HG03103 (cell line): ENCODE data around the gene CBLL1.

Source experiments
- ATAC-seq: cut with Tn5 transposase; IDR thresholded peaks from one replicate; pipeline ENCODE4 v1.9.1; 2021; ENCODE audit warnings: low read depth; ENCODE audit not compliant: unreplicated experiment

The CBLL1 gene, protein sequence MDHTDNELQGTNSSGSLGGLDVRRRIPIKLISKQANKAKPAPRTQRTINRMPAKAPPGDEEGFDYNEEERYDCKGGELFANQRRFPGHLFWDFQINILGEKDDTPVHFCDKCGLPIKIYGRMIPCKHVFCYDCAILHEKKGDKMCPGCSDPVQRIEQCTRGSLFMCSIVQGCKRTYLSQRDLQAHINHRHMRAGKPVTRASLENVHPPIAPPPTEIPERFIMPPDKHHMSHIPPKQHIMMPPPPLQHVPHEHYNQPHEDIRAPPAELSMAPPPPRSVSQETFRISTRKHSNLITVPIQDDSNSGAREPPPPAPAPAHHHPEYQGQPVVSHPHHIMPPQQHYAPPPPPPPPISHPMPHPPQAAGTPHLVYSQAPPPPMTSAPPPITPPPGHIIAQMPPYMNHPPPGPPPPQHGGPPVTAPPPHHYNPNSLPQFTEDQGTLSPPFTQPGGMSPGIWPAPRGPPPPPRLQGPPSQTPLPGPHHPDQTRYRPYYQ

GRCh38 chr7:107743567-107744344 lies at the start of gene CBLL1:
TSS of gene CBLL1 (plus strand) at chr7:107744142. CDS start at chr7:107744164, 22 bp downstream.
- peak; percentile 88 for ATAC-seq

DNA sequence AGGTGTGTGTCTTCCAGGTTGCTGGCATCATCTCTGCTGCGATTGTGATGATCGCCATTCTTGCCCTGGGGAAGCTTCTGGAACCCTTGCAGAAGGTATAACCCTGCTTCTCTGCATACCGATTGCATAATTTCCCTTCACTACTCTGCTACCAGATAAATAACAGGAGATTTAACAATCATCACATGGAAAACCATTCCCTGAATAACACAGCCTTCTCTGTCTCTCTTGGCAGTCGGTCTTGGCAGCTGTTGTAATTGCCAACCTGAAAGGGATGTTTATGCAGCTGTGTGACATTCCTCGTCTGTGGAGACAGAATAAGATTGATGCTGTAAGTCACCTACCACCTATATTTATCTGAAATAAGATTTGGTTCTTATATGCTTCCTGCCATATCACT lies 49.6 kb upstream of the CBLL1 start:
- ATAC-seq, result no peak

DNA sequence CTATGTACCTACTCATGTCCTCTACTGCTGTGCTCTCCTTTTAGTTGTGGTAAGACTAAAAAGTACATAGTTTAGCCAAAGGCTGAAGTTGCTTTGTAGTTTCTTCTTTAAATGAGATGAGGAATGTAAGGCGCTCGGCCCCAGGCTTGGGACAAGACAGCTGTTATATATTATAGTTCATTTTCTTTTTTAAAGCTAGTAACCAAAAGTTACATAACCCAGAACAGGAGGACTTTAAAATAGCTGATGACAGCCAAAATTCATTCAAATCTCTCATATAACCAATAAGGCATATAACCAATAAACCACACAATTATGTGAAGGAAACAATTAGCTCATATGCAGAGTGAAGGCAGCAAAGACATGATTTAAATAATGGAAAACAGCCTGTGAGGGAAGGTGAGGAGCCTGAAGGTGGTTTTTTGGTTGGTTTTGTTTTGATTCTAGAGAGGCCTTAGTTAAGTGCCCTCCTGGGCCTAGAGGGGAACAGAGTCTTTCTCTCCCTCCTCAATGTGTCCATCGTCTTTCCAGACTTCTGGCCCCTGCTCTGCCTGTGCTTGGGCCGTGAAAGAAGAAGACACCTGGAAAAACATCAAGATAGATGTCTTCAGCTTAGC lies 47.5 kb upstream of the CBLL1 start:
- ATAC-seq, result no peak

GRCh38 chr7:107697321-107698049 lies 46.5 kb upstream of the CBLL1 start:
- no peak for ATAC-seq

- no peak for ATAC-seq
Observed at GRCh38 chr7:107700570-107700969, 43.4 kb upstream of the CBLL1 start.

DNA sequence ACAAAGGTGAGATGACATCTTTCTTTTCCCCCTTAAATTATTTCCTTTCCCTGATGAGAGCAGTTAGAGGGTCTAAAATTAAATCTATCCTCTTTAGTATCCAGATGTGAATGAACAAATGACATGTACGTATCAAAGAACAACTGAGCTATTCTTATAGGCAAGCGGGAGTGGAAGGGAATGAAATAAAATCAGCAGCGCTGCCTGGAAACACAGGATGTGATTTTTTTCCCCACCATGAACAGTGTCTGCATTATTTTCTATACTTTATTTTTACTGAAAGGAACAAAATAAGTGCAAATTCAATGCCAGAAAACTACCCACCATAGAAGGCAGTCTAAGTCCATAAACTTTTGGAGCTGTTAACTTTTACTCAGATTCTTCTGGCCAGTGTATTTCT lies 42.8 kb upstream of the CBLL1 start:
- ATAC-seq, result no peak

GRCh38 chr7:107703219-107703618 lies 40.7 kb upstream of the CBLL1 start:
- ATAC-seq, result no peak

DNA sequence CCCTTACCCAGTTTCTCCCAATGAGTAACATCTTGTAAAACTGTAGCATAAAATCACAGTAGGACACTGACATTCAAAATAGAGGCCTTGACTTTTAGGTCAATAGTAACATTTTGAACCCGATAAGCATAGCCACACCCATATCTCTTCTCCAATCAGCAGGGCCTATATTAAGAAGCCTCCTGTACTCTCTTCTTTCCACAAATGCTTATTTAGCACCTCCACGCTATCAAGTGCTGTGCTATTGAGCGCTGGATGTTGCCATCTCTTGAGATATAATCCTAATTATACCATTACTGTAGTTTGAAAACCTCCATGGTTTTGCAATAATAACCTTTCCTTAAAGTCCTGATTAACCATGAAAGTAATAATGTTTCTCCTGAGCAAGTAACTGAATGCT lies 40.1 kb upstream of the CBLL1 start:
- no peak for ATAC-seq

GRCh38 chr7:107708956-107709355 lies 35.0 kb upstream of the CBLL1 start:
- no peak for ATAC-seq

GRCh38 chr7:107711301-107711700 lies 32.6 kb upstream of the CBLL1 start:
- ATAC-seq, result no peak

GRCh38 chr7:107712025-107712424 lies 31.9 kb upstream of the CBLL1 start:
- ATAC-seq, result no peak

DNA sequence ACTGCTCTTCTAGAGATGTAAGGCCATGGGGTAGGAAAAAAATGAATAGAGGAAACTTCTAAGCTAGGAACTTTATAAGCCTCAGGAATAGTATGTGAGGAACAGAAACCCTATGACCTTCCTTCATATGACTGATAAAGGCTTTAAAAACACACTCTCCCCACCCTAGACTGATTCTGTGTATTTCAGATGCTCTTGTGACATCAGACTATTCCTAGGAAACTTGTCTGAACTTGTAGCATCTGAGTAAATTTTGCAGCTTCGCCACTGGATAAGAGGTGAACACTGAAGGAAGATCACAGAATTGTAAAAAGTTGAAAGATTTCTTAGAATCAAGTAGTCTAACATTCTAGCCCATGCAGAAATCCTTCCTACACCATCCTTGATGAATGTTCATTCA lies 31.0 kb upstream of the CBLL1 start:
- ATAC-seq, result no peak

- ATAC-seq, result no peak
Observed at GRCh38 chr7:107715531-107715930, 28.4 kb upstream of the CBLL1 start.

- no peak for ATAC-seq
Observed at GRCh38 chr7:107718456-107719193, 25.3 kb upstream of the CBLL1 start.

DNA sequence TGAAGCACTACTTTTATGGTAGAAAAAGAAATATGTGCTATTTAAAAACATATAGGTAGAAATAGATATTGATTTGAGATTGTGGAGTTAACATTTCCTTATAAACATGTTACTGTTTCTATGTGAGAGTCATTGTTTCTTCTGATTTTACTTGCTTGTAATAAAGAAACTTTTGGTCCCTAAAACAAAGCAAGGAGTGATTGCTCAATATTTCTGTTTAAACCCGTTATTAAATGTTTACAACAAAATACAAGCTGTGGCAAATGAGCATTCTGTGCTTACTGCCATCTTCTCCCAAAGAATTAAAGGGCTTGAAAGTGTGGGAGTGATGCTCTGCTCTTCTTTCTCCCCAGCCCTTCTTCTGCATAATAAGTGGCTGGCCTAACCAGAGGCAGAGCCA lies 22.7 kb upstream of the CBLL1 start:
- no peak for ATAC-seq

DNA sequence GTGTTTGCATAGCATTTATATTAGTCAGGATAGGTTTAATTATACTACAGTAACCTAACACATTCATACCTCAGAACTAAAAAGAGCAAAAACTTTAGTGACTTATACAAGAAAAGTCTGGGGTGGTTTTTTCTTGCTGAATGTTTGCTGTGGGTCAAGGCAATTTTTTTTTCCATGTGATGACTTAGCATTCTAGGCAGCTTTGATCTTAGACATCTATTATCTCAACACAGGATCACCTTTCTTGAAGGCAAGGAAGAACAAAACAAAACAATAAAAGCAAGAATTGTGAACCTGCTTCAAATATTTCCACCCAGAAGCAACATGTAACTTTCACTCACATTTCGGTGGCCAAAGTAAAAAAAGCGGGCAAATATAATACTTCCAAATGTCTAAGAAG lies 20.7 kb upstream of the CBLL1 start:
- no peak for ATAC-seq

- no peak for ATAC-seq
Observed at GRCh38 chr7:107725138-107725740, 18.7 kb upstream of the CBLL1 start.

- ATAC-seq, result no peak
Observed at GRCh38 chr7:107726356-107727130, 17.4 kb upstream of the CBLL1 start.

DNA sequence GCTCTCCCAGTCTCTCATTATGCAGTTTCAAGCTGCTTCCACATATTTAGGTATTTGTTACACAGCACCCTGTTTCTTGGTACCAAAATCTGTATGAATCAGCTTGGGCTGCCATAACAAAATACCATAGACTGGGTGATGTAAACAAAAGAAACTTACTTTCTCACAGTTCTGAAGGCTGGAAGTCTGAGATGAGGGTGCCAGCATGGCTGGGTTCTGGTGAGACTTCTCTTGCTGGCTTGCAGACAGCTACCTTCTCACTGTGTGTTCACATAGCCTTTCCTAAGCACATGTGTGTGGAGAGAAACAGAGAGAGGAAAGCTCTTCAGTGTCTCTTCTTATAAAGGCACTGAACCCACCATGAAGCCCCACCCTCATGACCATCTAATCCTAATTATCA lies 15.7 kb upstream of the CBLL1 start:
- no peak for ATAC-seq
